ENCODE measurements around the gene LCE1A. TPM values are rescaled to one million over a fixed set of nuclear protein-coding genes. Genes with fewer than 3 reads are reported as not detected.

LCE1A gene
- total RNA-seq, 1 experiment from 2014 or later, result not detected

GRCh38 chr1:152860129-152860528 is 32.9 kb downstream of the LCE1A start:
- DNase-seq (ENCODE audit: low read depth, low spot score), result no peak
- in situ Hi-C loops (cut with HindIII; ENCODE audit: low pct_unique_long_range_greater_than_20kb, low sequenced_read_pairs), result no loop called here

GRCh38 chr1:152861374-152861773 is 34.1 kb downstream of the LCE1A start:
- in situ Hi-C loops (cut with HindIII; ENCODE audit: low pct_unique_long_range_greater_than_20kb, low sequenced_read_pairs), result no loop called here
- no peak for DNase-seq (ENCODE audit: low read depth, low spot score)

GRCh38 chr1:152864443-152864842 is 37.2 kb downstream of the LCE1A start:
- DNase-seq (ENCODE audit: low read depth, low spot score), result no peak
- in situ Hi-C loops (cut with HindIII; ENCODE audit: low pct_unique_long_range_greater_than_20kb, low sequenced_read_pairs), result no loop called here

GRCh38 chr1:152866321-152866720 is 39.0 kb downstream of the LCE1A start:
- in situ Hi-C loops (cut with HindIII; ENCODE audit: low pct_unique_long_range_greater_than_20kb, low sequenced_read_pairs), result no loop called here

GRCh38 chr1:152869808-152870419 is 42.6 kb downstream of the LCE1A start:
- DNase-seq (ENCODE audit: low read depth, low spot score), result peak; percentile 92
- in situ Hi-C loops (cut with HindIII; ENCODE audit: low pct_unique_long_range_greater_than_20kb, low sequenced_read_pairs), result no loop called here

More at GRCh38 chr1:152866321-152866720, 39.0 kb downstream of the LCE1A start:
- no peak for DNase-seq (ENCODE audit: low read depth, low spot score)

- in situ Hi-C loops (cut with HindIII; ENCODE audit: low pct_unique_long_range_greater_than_20kb, low sequenced_read_pairs), result no loop called here
- peak; percentile 90 for DNase-seq (ENCODE audit: low read depth, low spot score)
Observed at GRCh38 chr1:152870831-152871730, 43.8 kb downstream of the LCE1A start.

- in situ Hi-C loops (cut with HindIII; ENCODE audit: low pct_unique_long_range_greater_than_20kb, low sequenced_read_pairs), result no loop called here
- no peak for DNase-seq (ENCODE audit: low read depth, low spot score)
Observed at GRCh38 chr1:152871731-152872126, 44.5 kb downstream of the LCE1A start.

GRCh38 chr1:152873495-152873894 is 46.2 kb downstream of the LCE1A start:
- no peak for DNase-seq (ENCODE audit: low read depth, low spot score)
- in situ Hi-C loops (cut with HindIII; ENCODE audit: low pct_unique_long_range_greater_than_20kb, low sequenced_read_pairs), result no loop called here

- in situ Hi-C loops (cut with HindIII; ENCODE audit: low pct_unique_long_range_greater_than_20kb, low sequenced_read_pairs), result no loop called here
- DNase-seq (ENCODE audit: low read depth, low spot score), result no peak
Observed at GRCh38 chr1:152876827-152877226, 49.6 kb downstream of the LCE1A start.

Other genes starting within 250 kb of the LCE1A start
- gene LCE3D, start 247.0 kb upstream of the LCE1A start, total RNA-seq (2014; rRNA removed; shearing (Covaris generic)), result not detected in 2 replicates
- gene LCE3C, start 227.2 kb upstream of the LCE1A start, total RNA-seq (2014; rRNA removed; shearing (Covaris generic)), result not detected in 2 replicates
- gene LCE3B, start 213.7 kb upstream of the LCE1A start, total RNA-seq (2014; rRNA removed; shearing (Covaris generic)), result not detected in 2 replicates
- not detected in 2 replicates for gene LCE3A, start 204.4 kb upstream of the LCE1A start, total RNA-seq (2014; rRNA removed; shearing (Covaris generic))
- not detected in 2 replicates for gene LCE2D, start 164.1 kb upstream of the LCE1A start, total RNA-seq (2014; rRNA removed; shearing (Covaris generic))
- gene LCE2C, start 152.2 kb upstream of the LCE1A start, total RNA-seq (2014; rRNA removed; shearing (Covaris generic)), result not detected in 2 replicates
- gene LCE2B, start 141.3 kb upstream of the LCE1A start, total RNA-seq (2014; rRNA removed; shearing (Covaris generic)), result not detected in 2 replicates
- 2.5 and 3.3 TPM in 2 replicates for gene LCE2A, start 129.1 kb upstream of the LCE1A start, total RNA-seq (2014; rRNA removed; shearing (Covaris generic))
- gene LCE4A, start 119.3 kb upstream of the LCE1A start, total RNA-seq (2014; rRNA removed; shearing (Covaris generic)), result not detected in 2 replicates
- not detected in 2 replicates for gene KPRP, start 69.4 kb upstream of the LCE1A start, total RNA-seq (2014; rRNA removed; shearing (Covaris generic))
- gene LCE1F, start 52.3 kb upstream of the LCE1A start, total RNA-seq (2014; rRNA removed; shearing (Covaris generic)), result not detected in 2 replicates
- not detected in 2 replicates for gene LCE1E, start 41.2 kb upstream of the LCE1A start, total RNA-seq (2014; rRNA removed; shearing (Covaris generic))
- not detected in 2 replicates for gene LCE1D, start 30.8 kb upstream of the LCE1A start, total RNA-seq (2014; rRNA removed; shearing (Covaris generic))
- gene LCE1C, start 20.8 kb upstream of the LCE1A start, total RNA-seq (2014; rRNA removed; shearing (Covaris generic)), result not detected in 2 replicates
- gene LCE1B, start 15.5 kb upstream of the LCE1A start, total RNA-seq (2014; rRNA removed; shearing (Covaris generic)), result not detected in 2 replicates
- gene LCE6A, start 15.4 kb downstream of the LCE1A start, total RNA-seq (2014; rRNA removed; shearing (Covaris generic)), result not detected in 2 replicates
- gene LCE7A, start 32.5 kb downstream of the LCE1A start, total RNA-seq (2014; rRNA removed; shearing (Covaris generic)), result not detected in 2 replicates
- gene SMCP, start 50.8 kb downstream of the LCE1A start, total RNA-seq (2014; rRNA removed; shearing (Covaris generic)), result not detected in 2 replicates
- not detected in 2 replicates for gene IVL, start 81.1 kb downstream of the LCE1A start, total RNA-seq (2014; rRNA removed; shearing (Covaris generic))
- gene SPRR5, start 119.7 kb downstream of the LCE1A start, total RNA-seq (2014; rRNA removed; shearing (Covaris generic)), result not detected in 2 replicates
- gene SPRR4, start 143.2 kb downstream of the LCE1A start, total RNA-seq (2014; rRNA removed; shearing (Covaris generic)), result not detected in 2 replicates
- gene SPRR1A, start 156.6 kb downstream of the LCE1A start, total RNA-seq (2014; rRNA removed; shearing (Covaris generic)), result not detected in 2 replicates
- not detected in 2 replicates for gene SPRR3, start 174.3 kb downstream of the LCE1A start, total RNA-seq (2014; rRNA removed; shearing (Covaris generic))
- not detected in 2 replicates for gene SPRR1B, start 203.7 kb downstream of the LCE1A start, total RNA-seq (2014; rRNA removed; shearing (Covaris generic))
- gene SPRR2D, start 213.6 kb downstream of the LCE1A start, total RNA-seq (2014; rRNA removed; shearing (Covaris generic)), result 26.7 and 39.8 TPM in 2 replicates
- not detected in 2 replicates for gene SPRR2A, start 230.0 kb downstream of the LCE1A start, total RNA-seq (2014; rRNA removed; shearing (Covaris generic))
- not detected in 2 replicates for gene SPRR2B, start 244.1 kb downstream of the LCE1A start, total RNA-seq (2014; rRNA removed; shearing (Covaris generic))